Brain microvascular endothelial cell (primary cell): Measurements from ENCODE around the gene RAB3D.
"Not testable (repeated sequence)": the region's sequence is repeated elsewhere in the genome, so short reads cannot be mapped to it uniquely, and the experiment has no call there.

ENCODE experiments used
- DNase-seq: peaks from one replicate; pipeline ENCODE4 v3.0.0-alpha.2; 2020
- H3K27ac ChIP-seq: fragments of 250-450 bp; sonication (Bioruptor Pico); 2 replicates; pipeline ENCODE4 v1.5.1; 2020; ENCODE audit warnings: mild to moderate bottlenecking, moderate library complexity
- H3K27me3 ChIP-seq: fragments of 250-450 bp; sonication (Bioruptor Pico); replicated peaks from 2 replicates; pipeline ENCODE4 v1.5.1; 2020; ENCODE audit warnings: mild to moderate bottlenecking
- H3K36me3 ChIP-seq: fragments of 250-450 bp; sonication (Bioruptor Pico); replicated peaks from 2 replicates; pipeline ENCODE4 v1.5.1; 2020; ENCODE audit warnings: mild to moderate bottlenecking
- H3K4me3 ChIP-seq: 2 replicates; pipeline ENCODE4 v1.5.1; 2011; ENCODE audit warnings: low read depth, mild to moderate bottlenecking, control low read depth, low read length, moderate library complexity
- in situ Hi-C: cut with HindIII; loops from 2 replicates; pipeline ENCODE4 v1.10.0; 2017; ENCODE audit warnings: low sequenced_read_pairs, low pct_ligation_motif_present
- TF ChIP-seq, protein P1 (sequence below): IDR thresholded peaks from 2 replicates; pipeline ENCODE4 v1.5.1; 2011; ENCODE audit warnings: low read depth, mild to moderate bottlenecking, moderate library complexity, low read length, control low read depth, inconsistent platforms; ENCODE audit errors: missing control alignments

RAB3D gene

DNA sequence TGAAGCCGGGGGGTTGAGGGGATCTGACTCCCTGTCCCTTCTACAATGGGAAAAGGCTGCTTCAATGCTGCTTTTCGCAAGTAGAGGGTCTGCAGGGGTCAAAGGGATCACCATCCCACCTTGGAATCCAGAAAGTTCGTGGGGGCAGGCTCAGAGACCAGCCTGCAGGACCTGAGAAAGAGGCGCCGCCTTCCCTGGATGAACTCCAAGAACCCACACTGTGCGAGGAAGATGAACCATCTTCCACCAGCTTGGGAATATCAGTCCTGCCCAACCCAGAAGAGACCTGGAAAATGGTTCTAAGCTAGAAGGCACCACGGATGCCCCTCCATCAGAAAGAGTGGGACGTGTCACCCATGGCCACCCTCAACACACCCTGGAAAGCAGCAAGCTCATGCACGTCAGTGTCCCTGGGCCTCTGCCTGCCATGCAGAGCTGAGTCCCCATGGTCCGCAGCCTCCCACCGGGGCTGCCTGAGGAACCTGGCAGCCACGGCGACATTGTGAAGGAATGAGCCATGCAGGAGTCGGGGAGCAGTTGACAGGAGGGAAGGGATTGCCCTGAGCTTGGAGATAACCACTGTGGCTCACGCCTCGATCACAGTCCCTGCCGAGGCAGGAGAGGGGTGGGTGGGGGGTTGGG, 14.6 kb downstream of the RAB3D start:
- no peak for DNase-seq
- no peak overlapping the region for H3K4me3 ChIP-seq
- in situ Hi-C loops: no loop called here
- no peak overlapping the region for H3K27ac ChIP-seq
- TF ChIP-seq, protein P1, sequence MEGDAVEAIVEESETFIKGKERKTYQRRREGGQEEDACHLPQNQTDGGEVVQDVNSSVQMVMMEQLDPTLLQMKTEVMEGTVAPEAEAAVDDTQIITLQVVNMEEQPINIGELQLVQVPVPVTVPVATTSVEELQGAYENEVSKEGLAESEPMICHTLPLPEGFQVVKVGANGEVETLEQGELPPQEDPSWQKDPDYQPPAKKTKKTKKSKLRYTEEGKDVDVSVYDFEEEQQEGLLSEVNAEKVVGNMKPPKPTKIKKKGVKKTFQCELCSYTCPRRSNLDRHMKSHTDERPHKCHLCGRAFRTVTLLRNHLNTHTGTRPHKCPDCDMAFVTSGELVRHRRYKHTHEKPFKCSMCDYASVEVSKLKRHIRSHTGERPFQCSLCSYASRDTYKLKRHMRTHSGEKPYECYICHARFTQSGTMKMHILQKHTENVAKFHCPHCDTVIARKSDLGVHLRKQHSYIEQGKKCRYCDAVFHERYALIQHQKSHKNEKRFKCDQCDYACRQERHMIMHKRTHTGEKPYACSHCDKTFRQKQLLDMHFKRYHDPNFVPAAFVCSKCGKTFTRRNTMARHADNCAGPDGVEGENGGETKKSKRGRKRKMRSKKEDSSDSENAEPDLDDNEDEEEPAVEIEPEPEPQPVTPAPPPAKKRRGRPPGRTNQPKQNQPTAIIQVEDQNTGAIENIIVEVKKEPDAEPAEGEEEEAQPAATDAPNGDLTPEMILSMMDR: no peak
- no peaks in the 10 kb centered on the region for H3K36me3 ChIP-seq
- no peaks in the 10 kb centered on the region for H3K27me3 ChIP-seq

- H3K36me3 ChIP-seq: no peaks in the 10 kb centered on the region
- peak overlapping the region; percentile 9 for H3K4me3 ChIP-seq
- in situ Hi-C loops: no loop called here
- DNase-seq: peak; percentile 65
- H3K27ac ChIP-seq: no peak overlapping the region
- TF ChIP-seq, protein P1: no peak
- H3K27me3 ChIP-seq: no peaks in the 10 kb centered on the region
These were observed 15.3 kb downstream of the RAB3D start for GRCh38 chr19:11324079-11324661.

DNA sequence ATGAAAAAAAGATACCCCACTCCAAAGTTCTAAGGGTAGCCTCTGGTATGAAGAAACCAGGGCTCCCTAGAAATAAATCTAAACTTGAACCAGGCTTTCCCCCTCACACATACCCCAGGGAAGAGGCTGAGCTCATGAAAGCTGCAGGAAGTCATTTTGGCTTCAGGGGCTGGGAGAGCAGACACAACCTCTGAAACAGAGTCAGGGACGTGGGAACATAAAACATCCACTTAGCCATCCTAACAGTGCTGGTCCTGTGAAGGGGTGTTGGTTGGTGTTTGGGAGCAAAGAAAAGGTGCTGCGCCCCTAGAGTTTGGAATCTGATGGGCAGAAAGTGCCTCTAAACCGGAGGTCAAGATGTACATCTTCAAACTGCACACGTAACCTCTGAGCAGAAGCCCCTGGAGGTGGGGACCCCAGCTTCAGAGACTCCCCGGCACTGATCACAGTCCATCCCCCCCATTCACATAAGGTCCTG, 15.8 kb downstream of the RAB3D start:
- no peaks in the 10 kb centered on the region for H3K27me3 ChIP-seq
- TF ChIP-seq, protein P1: peak; percentile 5
- no peak overlapping the region for H3K4me3 ChIP-seq
- DNase-seq: no peak
- in situ Hi-C loops: no loop called here
- no peaks in the 10 kb centered on the region for H3K36me3 ChIP-seq
- H3K27ac ChIP-seq: no peak overlapping the region

DNA sequence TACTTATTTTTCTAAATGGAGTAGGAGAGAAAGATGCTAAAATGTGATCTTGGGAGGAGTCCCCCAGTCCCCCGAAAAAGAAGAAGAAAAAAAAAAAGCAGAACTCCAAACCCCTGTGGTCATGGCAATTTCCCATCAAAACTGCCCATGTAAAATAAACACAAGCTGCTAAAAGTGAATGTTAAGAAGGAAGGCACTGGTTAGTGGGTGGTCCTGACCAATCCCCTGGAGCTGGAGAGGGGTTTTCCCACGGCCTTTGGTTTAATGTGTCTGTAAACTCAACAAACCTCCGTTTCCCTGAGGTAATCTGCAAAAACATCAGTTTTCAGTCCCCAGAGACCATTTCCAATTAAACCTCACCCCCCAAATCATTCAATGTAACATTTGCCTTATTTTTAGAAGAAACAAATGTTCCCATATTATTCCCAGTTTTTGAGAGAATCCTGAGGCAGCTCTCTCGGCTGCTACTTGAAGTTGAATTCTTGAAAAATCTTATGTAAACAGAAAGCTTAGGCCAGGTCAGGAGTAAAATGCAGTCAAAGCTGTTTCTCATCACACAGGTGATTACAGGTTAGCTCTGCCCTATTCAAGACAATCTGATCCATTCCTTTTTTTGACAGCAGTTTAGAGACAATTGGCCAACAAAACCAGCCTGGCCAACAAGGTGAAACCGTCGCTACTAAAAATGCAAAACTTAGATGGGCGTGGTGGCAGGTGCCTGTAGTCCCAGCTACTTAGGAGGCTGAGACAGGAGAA, 17.0 kb downstream of the RAB3D start:
- DNase-seq: no peak
- TF ChIP-seq, protein P1: no peak
- no peaks in the 10 kb centered on the region for H3K27me3 ChIP-seq
- no peak overlapping the region for H3K27ac ChIP-seq
- H3K36me3 ChIP-seq: no peaks in the 10 kb centered on the region
- in situ Hi-C loops: no loop called here
- H3K4me3 ChIP-seq: no peak overlapping the region

- H3K4me3 ChIP-seq: no peak overlapping the region
- H3K27ac ChIP-seq: no peak overlapping the region
These were observed 18.0 kb downstream of the RAB3D start for GRCh38 chr19:11321191-11322126.

DNA sequence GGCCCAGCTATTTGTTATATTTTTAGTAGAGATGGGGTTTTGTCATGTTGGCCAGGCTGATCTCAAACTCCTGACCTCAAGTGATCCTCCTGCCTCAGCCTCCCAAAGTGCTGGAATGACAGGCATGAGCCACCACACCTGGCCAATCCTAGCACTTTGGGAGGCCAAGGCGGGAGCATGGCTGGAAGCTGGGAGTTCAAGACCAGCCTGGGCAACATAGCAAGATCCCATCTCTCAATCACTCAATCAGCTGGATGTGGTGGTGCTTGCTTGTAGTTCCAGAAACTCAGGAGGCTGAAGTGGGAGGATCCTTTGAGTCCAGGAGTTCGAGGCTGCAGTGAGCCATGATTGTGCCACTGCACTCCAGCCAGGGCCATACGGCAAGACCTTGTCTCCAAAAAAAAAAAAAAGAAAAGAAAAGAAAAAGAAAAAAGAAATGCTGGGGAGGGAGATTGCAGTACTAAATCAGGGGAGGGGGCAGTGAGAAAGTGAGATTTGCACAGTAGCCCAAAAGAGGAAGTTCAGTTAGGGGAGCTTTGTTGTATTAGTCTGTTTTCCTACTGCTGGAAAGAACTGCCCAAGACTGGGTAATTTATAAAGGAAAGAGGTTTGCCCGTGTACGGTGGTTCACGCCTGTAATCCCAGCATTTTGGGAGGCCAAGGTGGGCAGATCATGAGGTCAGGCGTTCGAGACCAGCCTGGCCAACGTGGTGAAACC, 19.0 kb downstream of the RAB3D start:
- DNase-seq, H3K36me3 ChIP-seq, H3K27ac ChIP-seq, H3K4me3 ChIP-seq, H3K27me3 ChIP-seq, in situ Hi-C loops: not testable (repeated sequence)

More at GRCh38 chr19:11321191-11322126, 18.0 kb downstream of the RAB3D start:
- in situ Hi-C loops: no loop called here
- Histone ChIP-seq H3K27me3 (no peaks in the 10 kb centered on the region), H3K36me3 (no peaks in the 10 kb centered on the region)
- TF ChIP-seq, protein P1: no peak
- DNase-seq: no peak
